ENCODE results near the gene SMIM35. TPM values are rescaled to one million over a fixed set of nuclear protein-coding genes. Genes with fewer than 3 reads are reported as not detected.

Gene SMIM35
- not detected for total RNA-seq

GRCh38 chr11:118086913-118087768, at the start of gene SMIM35:
TSS of gene SMIM35 (minus strand) at chr11:118086963. CDS start at chr11:118086757, 206 bp downstream.
- no peak for ATAC-seq

- ATAC-seq = no peak
These were observed 49.6 kb upstream of the SMIM35 start for GRCh38 chr11:118136341-118136740.

- peak; percentile 1 for ATAC-seq
These were observed 49.0 kb upstream of the SMIM35 start for GRCh38 chr11:118135796-118136165.

GRCh38 chr11:118135051-118135795, 48.5 kb upstream of the SMIM35 start:
- no peak for ATAC-seq

GRCh38 chr11:118133816-118134215, 47.1 kb upstream of the SMIM35 start:
- ATAC-seq = no peak

GRCh38 chr11:118132385-118133151, 45.8 kb upstream of the SMIM35 start:
- peak; percentile 15 for ATAC-seq

- ATAC-seq = peak; percentile 75
These were observed 42.9 kb upstream of the SMIM35 start for GRCh38 chr11:118129471-118130172.

GRCh38 chr11:118128721-118129470, 42.1 kb upstream of the SMIM35 start:
- peak; percentile 49 for ATAC-seq

- no peak for ATAC-seq
These were observed 41.5 kb upstream of the SMIM35 start for GRCh38 chr11:118128310-118128709.

GRCh38 chr11:118126082-118126838, 39.5 kb upstream of the SMIM35 start:
- peak; percentile 70 for ATAC-seq

- no peak for ATAC-seq
These were observed 38.3 kb upstream of the SMIM35 start for GRCh38 chr11:118124929-118125535.

GRCh38 chr11:118120793-118121192, 34.0 kb upstream of the SMIM35 start:
- ATAC-seq = no peak

- ATAC-seq = no peak
These were observed 31.2 kb upstream of the SMIM35 start for GRCh38 chr11:118117790-118118601.

GRCh38 chr11:118115048-118115447, 28.3 kb upstream of the SMIM35 start:
- ATAC-seq = no peak

GRCh38 chr11:118114266-118114665, 27.5 kb upstream of the SMIM35 start:
- peak; percentile 18 for ATAC-seq

- ATAC-seq = no peak
These were observed 26.1 kb upstream of the SMIM35 start for GRCh38 chr11:118112711-118113430.

GRCh38 chr11:118111744-118112035, 24.9 kb upstream of the SMIM35 start:
- no peak for ATAC-seq

GRCh38 chr11:118111019-118111743, 24.4 kb upstream of the SMIM35 start:
- peak; percentile 81 for ATAC-seq
